Measurements from ENCODE around the gene OR2J3.
"Not testable (repeated sequence)": the region's sequence is repeated elsewhere in the genome, so short reads cannot be mapped to it uniquely, and the experiment has no call there.

Gene OR2J3

GRCh38 chr6:29142309-29142708, 34.5 kb downstream of the OR2J3 start:
- Histone ChIP-seq H3K4me3 (ENCODE audit: severe bottlenecking) (no peak overlapping the region), H3K4me1 (ENCODE audit: insufficient read depth, poor library complexity, severe bottlenecking) (no peaks in the 10 kb centered on the region), H3K27ac (ENCODE audit: poor library complexity, severe bottlenecking) (no peak overlapping the region), H3K9me3 (ENCODE audit: severe bottlenecking) (no peaks in the 10 kb centered on the region), H3K36me3 (ENCODE audit: low read depth) (no peaks in the 10 kb centered on the region), H3K27me3 (ENCODE audit: insufficient read depth, poor library complexity, severe bottlenecking) (no peaks in the 10 kb centered on the region)
- no peak for TF ChIP-seq CTCF (IDR thresholded peaks at IDR 0.05; ENCODE audit: poor library complexity, severe bottlenecking)
- no peak for ATAC-seq (ENCODE audit: low read depth)
- no peak for DNase-seq (ENCODE audit: low spot score)

- no peak for TF ChIP-seq CTCF (IDR thresholded peaks at IDR 0.05; ENCODE audit: poor library complexity, severe bottlenecking)
- H3K36me3 ChIP-seq (ENCODE audit: low read depth), result no peaks in the 10 kb centered on the region
- no peaks in the 10 kb centered on the region for H3K4me1 ChIP-seq (ENCODE audit: insufficient read depth, poor library complexity, severe bottlenecking)
- ATAC-seq (ENCODE audit: low read depth) (no peak), DNase-seq (ENCODE audit: low spot score) (no peak)
- H3K27me3 ChIP-seq (ENCODE audit: insufficient read depth, poor library complexity, severe bottlenecking), result no peaks in the 10 kb centered on the region
- H3K27ac ChIP-seq (ENCODE audit: poor library complexity, severe bottlenecking), result no peak overlapping the region
- H3K4me3 ChIP-seq (ENCODE audit: severe bottlenecking), result no peak overlapping the region
- H3K9me3 ChIP-seq (ENCODE audit: severe bottlenecking), result no peaks in the 10 kb centered on the region
Measured at GRCh38 chr6:29146179-29146578, 38.3 kb downstream of the OR2J3 start.

- TF ChIP-seq CTCF (IDR thresholded peaks at IDR 0.05; ENCODE audit: poor library complexity, severe bottlenecking), result no peak
- H3K27ac ChIP-seq (ENCODE audit: poor library complexity, severe bottlenecking), result no peak overlapping the region
- no peak for DNase-seq (ENCODE audit: low spot score)
- H3K4me3 ChIP-seq (ENCODE audit: severe bottlenecking), result no peak overlapping the region
- ATAC-seq (ENCODE audit: low read depth), result no peak
- no peaks in the 10 kb centered on the region for H3K36me3 ChIP-seq (ENCODE audit: low read depth)
- H3K4me1 ChIP-seq (ENCODE audit: insufficient read depth, poor library complexity, severe bottlenecking), result no peaks in the 10 kb centered on the region
- no peaks in the 10 kb centered on the region for H3K9me3 ChIP-seq (ENCODE audit: severe bottlenecking)
- no peaks in the 10 kb centered on the region for H3K27me3 ChIP-seq (ENCODE audit: insufficient read depth, poor library complexity, severe bottlenecking)
Measured at GRCh38 chr6:29147074-29147473, 39.2 kb downstream of the OR2J3 start.

- not testable (repeated sequence) for H3K27me3 ChIP-seq (ENCODE audit: insufficient read depth, poor library complexity, severe bottlenecking); H3K36me3 ChIP-seq (ENCODE audit: low read depth); DNase-seq (ENCODE audit: low spot score); H3K27ac ChIP-seq (ENCODE audit: poor library complexity, severe bottlenecking); ATAC-seq (ENCODE audit: low read depth); H3K4me3 ChIP-seq (ENCODE audit: severe bottlenecking); H3K4me1 ChIP-seq (ENCODE audit: insufficient read depth, poor library complexity, severe bottlenecking); H3K9me3 ChIP-seq (ENCODE audit: severe bottlenecking)
Measured at GRCh38 chr6:29149444-29149843, 41.6 kb downstream of the OR2J3 start.

GRCh38 chr6:29153083-29153482, 45.2 kb downstream of the OR2J3 start:
- TF ChIP-seq CTCF (IDR thresholded peaks at IDR 0.05; ENCODE audit: poor library complexity, severe bottlenecking), result no peak
- no peak overlapping the region for H3K4me3 ChIP-seq (ENCODE audit: severe bottlenecking)
- no peak overlapping the region for H3K27ac ChIP-seq (ENCODE audit: poor library complexity, severe bottlenecking)
- no peaks in the 10 kb centered on the region for H3K4me1 ChIP-seq (ENCODE audit: insufficient read depth, poor library complexity, severe bottlenecking)
- H3K36me3 ChIP-seq (ENCODE audit: low read depth), result no peaks in the 10 kb centered on the region
- H3K27me3 ChIP-seq (ENCODE audit: insufficient read depth, poor library complexity, severe bottlenecking), result peaks cover 6% of the 10 kb centered on the region
- DNase-seq (ENCODE audit: low spot score) (no peak), ATAC-seq (ENCODE audit: low read depth) (no peak)
- H3K9me3 ChIP-seq (ENCODE audit: severe bottlenecking), result no peaks in the 10 kb centered on the region

GRCh38 chr6:29155182-29155581, 47.3 kb downstream of the OR2J3 start:
- H3K4me1 ChIP-seq (ENCODE audit: insufficient read depth, poor library complexity, severe bottlenecking); H3K27me3 ChIP-seq (ENCODE audit: insufficient read depth, poor library complexity, severe bottlenecking); ATAC-seq (ENCODE audit: low read depth); H3K9me3 ChIP-seq (ENCODE audit: severe bottlenecking); H3K27ac ChIP-seq (ENCODE audit: poor library complexity, severe bottlenecking); DNase-seq (ENCODE audit: low spot score); H3K36me3 ChIP-seq (ENCODE audit: low read depth); H3K4me3 ChIP-seq (ENCODE audit: severe bottlenecking): not testable (repeated sequence)

GRCh38 chr6:29159922-29160321, 52.1 kb downstream of the OR2J3 start:
- not testable (repeated sequence) for H3K36me3 ChIP-seq (ENCODE audit: low read depth); H3K4me1 ChIP-seq (ENCODE audit: insufficient read depth, poor library complexity, severe bottlenecking); H3K4me3 ChIP-seq (ENCODE audit: severe bottlenecking); DNase-seq (ENCODE audit: low spot score); H3K27me3 ChIP-seq (ENCODE audit: insufficient read depth, poor library complexity, severe bottlenecking); H3K9me3 ChIP-seq (ENCODE audit: severe bottlenecking); H3K27ac ChIP-seq (ENCODE audit: poor library complexity, severe bottlenecking); ATAC-seq (ENCODE audit: low read depth)

Data from RWPE2 (cell line).